HG02943 (cell line): ENCODE results near the gene ARHGEF7.

Experiments used
- ATAC-seq: cut with Tn5 transposase; IDR thresholded peaks from one replicate; pipeline ENCODE4 v1.9.1; 2021; ENCODE audit warnings: mild to moderate bottlenecking, low read depth, moderate library complexity; ENCODE audit not compliant: unreplicated experiment

Gene ARHGEF7

GRCh38 chr13:111165241-111166010, 50.3 kb downstream of the ARHGEF7 start:
- no peak for ATAC-seq

- no peak for ATAC-seq
Observed at GRCh38 chr13:111166882-111167675, 52.0 kb downstream of the ARHGEF7 start.

GRCh38 chr13:111168107-111168506, 53.0 kb downstream of the ARHGEF7 start:
- ATAC-seq, result no peak

GRCh38 chr13:111171112-111171511, 56.0 kb downstream of the ARHGEF7 start:
- no peak for ATAC-seq

- no peak for ATAC-seq
Observed at GRCh38 chr13:111171629-111172028, 56.5 kb downstream of the ARHGEF7 start.

- no peak for ATAC-seq
Observed at GRCh38 chr13:111174377-111175114, 59.4 kb downstream of the ARHGEF7 start.

- ATAC-seq, result no peak
Observed at GRCh38 chr13:111175372-111175771, 60.3 kb downstream of the ARHGEF7 start.

GRCh38 chr13:111175935-111176334, 60.8 kb downstream of the ARHGEF7 start:
- no peak for ATAC-seq

GRCh38 chr13:111176421-111176820, 61.3 kb downstream of the ARHGEF7 start:
- no peak for ATAC-seq

GRCh38 chr13:111177081-111177711, 62.1 kb downstream of the ARHGEF7 start:
- ATAC-seq, result peak; percentile 56

- ATAC-seq, result no peak
Observed at GRCh38 chr13:111177921-111178320, 62.8 kb downstream of the ARHGEF7 start.

- ATAC-seq, result no peak
Observed at GRCh38 chr13:111178402-111178801, 63.3 kb downstream of the ARHGEF7 start.

- no peak for ATAC-seq
Observed at GRCh38 chr13:111179908-111180760, 65.0 kb downstream of the ARHGEF7 start.

- no peak for ATAC-seq
Observed at GRCh38 chr13:111181977-111182376, 66.9 kb downstream of the ARHGEF7 start.

GRCh38 chr13:111183087-111183645, 68.1 kb downstream of the ARHGEF7 start:
- no peak for ATAC-seq

GRCh38 chr13:111183959-111184358, 68.8 kb downstream of the ARHGEF7 start:
- no peak for ATAC-seq

GRCh38 chr13:111184458-111185401, 69.6 kb downstream of the ARHGEF7 start:
- ATAC-seq, result peak; percentile 92

GRCh38 chr13:111186305-111186935, 71.3 kb downstream of the ARHGEF7 start:
- no peak for ATAC-seq
